Activated CD4-positive, alpha-beta T cell treated with anti-CD3 and anti-CD28 coated beads for 24 hours (primary cell): ENCODE data around the gene CYP1A2.
"Not testable (repeated sequence)": the region's sequence is repeated elsewhere in the genome, so short reads cannot be mapped to it uniquely, and the experiment has no call there.

Experiments used
- DNase-seq, 2 donors: peaks; one replicate each; pipeline ENCODE4 v3.0.0-alpha.2; 2020; ENCODE audit warnings: low read depth in 2 of 2

The CYP1A2 gene

DNA sequence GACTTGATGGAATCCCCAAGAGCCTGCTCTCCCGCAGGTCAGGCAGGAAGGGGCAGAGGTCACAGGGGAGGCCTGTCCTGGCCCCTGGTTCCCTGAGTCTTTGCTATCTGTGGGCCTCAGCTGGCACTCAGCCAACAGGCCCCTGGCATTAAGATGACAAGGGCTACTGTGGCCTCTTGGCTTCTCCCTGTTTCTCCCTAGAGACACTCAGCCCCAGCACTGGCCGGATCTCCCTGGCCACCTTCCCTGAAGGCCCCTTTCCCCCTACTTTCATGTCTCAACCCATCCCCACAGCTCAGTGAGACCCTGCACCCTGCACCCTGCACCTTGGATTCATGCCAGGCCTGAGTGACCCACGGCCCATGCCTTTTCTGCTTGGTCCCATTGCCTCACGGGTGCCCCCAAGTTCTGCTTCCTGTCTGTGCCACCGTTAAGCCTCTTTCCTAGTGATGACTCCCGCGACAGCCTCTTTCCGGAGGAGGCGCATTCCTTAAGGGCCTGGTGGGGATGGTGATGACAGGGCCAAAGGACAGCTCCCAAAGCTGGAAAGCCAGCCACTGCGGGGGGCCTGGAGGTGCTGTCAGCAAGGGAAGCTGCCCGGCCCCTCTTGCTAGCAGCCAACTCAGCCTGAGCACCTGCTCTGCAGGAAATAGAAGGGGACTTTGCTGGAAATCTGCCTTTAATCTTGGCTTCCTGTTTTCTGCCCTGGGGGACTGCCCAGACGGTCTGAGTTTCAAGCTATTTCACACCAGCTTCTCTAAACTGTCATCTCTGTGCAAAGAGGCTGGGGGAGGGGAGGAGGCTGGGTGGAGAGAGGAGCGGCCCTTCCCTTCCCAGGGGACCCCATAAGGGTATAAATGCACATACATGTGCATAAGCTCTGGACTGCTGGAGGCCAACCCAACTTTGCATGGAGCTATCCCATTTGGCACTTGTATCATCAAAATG, 28.4 kb downstream of the CYP1A2 start:
- DNase-seq: no peak

GRCh38 chr15:74777769-74778598, 29.3 kb downstream of the CYP1A2 start:
- DNase-seq: no peak

DNA sequence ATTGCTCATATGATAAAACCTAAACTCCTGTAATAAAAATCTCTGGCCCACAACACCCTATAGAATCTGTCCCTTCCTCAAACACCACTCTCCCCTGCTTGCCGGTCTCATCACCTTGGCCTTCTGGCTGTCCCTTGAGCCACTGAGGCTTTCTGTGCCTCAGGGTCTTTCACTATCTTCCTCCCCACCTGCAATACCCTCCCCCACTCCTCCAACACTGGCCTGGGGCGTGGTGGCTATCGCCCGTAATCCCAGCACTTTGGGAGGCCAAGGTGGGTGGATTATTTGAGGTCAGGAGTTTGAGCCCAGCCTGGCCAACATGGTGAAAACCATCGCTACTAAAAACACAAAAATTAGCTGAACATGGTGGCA, 29.9 kb downstream of the CYP1A2 start:
- DNase-seq: no peak

- no peak for DNase-seq
These were observed 30.6 kb downstream of the CYP1A2 start for GRCh38 chr15:74779162-74779648.

- no peak for DNase-seq
These were observed 32.1 kb downstream of the CYP1A2 start for GRCh38 chr15:74780523-74781430.

DNA sequence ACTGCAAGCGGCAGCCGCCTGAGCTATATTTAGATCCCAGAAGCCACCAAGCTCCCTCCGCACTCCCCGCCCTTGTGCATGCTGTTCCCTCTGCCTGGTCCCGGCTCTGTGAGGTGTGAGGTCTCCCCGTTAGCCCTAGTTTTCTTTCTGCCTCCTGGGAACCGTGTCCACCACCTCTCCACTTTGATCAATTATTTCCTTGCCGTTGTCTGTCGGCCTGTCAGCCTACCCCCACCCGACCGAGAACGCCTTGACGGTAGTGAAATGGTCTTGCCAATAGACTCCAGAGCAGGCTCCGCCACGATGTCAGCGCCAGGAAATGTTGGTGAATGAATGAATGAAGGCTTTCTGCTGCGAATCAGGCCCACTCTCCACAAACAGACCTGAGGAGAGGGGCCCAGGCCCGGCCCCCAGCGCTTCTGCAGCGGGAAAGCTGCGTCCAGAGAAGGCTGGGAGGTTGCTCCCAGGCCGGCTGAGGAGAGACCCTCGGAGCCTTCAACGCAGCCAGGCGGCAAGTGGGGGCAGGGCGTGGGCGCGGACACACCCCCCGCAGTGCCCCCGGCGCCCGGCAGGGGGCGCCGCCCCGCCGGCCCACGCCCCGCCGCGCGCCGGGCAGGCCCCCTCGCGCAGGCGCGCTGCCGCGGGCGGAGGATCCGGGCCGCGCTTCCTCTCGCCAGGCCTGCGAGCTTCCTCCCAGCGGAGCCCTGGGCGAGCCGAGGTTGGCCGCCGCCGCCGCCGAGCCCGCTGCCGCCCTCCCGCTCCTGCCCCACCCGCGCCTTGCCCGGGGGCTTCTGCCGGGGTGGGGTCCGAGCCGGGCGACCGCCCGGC, 33.0 kb downstream of the CYP1A2 start, which contains the start of gene CSK:
TSS of gene CSK (plus strand) at position 650 of the 828 bp plus-strand sequence. CDS start 16,218 bp downstream, outside the sequence.
- DNase-seq: peak; percentile 55 to 62

DNA sequence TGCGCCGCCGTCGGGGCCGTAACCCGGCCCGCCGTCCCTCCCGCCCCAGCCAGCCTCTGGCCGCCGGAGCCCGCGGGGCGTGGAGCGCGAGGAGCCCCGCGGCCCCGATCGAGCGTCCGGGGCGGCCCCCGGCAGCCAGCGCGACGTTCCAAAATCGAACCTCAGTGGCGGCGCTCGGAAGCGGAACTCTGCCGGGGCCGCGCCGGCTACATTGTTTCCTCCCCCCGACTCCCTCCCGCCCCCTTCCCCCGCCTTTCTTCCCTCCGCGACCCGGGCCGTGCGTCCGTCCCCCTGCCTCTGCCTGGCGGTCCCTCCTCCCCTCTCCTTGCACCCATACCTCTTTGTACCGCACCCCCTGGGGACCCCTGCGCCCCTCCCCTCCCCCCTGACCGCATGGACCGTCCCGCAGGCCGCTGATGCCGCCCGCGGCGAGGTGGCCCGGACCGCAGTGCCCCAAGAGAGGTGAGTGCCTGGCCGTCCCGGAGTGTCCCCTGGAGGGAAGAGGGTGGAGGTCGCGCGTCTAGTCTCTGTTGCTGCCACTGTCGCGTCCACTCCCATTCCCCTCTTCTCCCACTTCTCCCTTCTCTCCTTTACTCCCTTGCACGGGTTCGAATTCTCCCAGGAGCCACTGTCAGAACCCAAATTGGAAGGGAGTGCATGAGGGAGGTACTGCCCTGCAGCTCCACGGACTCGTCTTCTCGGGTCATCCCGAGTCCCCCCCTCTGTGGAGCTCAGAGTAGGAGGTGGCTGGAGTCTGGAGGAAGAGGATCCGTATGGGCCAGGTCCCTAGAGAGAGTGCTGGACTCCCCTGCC, 33.8 kb downstream of the CYP1A2 start:
- DNase-seq: no peak

GRCh38 chr15:74783072-74783807, 34.6 kb downstream of the CYP1A2 start:
- no peak for DNase-seq

GRCh38 chr15:74783808-74784175, 35.1 kb downstream of the CYP1A2 start:
- no peak for DNase-seq

- no peak for DNase-seq
These were observed 36.0 kb downstream of the CYP1A2 start for GRCh38 chr15:74784426-74785193.

DNA sequence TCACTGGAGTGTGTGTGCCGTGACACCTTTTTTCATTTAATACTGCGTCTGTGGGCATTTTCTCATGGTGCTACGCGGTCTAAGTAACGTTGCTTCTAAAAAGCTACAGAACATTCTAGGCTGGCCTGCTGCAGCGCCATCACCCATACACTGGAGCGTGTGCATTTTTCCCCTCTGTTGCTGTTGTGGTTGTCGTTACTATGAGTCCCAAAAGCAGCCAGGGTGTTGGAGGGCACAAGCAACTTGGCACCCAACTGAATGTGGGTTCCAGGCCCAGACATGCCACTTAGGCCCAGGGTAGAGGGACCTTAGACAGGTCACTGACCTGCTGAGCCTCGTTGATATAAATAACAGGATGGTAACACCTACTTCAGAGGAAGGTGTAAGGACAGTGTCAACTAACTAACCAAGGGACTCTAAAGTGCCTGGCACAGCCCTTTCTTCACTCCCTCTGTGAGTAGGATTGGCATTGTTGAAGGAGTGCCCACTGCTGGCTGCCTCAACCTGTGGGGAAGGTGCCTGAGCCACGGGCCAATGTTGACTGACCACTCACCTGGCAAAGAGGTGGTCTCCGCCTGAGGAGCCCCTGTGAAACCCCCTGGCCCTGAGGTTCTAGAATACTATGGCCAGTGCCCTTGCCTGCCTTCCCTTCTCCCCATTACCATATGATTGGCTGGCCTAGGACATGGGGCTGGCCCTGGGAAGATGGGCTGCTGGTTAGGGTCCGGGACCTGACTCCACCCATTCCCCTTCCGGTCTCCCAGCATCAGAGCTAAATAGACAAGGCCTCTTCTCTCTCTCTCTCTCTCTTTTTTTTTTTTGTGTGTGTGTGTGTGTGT, 36.8 kb downstream of the CYP1A2 start:
- no peak for DNase-seq

- DNase-seq: not testable (repeated sequence)
These were observed 37.4 kb downstream of the CYP1A2 start for GRCh38 chr15:74786081-74786480.

GRCh38 chr15:74786551-74787165, 38.0 kb downstream of the CYP1A2 start:
- no peak for DNase-seq

GRCh38 chr15:74787251-74788041, 38.8 kb downstream of the CYP1A2 start:
- DNase-seq: peak; percentile 88 to 89

DNA sequence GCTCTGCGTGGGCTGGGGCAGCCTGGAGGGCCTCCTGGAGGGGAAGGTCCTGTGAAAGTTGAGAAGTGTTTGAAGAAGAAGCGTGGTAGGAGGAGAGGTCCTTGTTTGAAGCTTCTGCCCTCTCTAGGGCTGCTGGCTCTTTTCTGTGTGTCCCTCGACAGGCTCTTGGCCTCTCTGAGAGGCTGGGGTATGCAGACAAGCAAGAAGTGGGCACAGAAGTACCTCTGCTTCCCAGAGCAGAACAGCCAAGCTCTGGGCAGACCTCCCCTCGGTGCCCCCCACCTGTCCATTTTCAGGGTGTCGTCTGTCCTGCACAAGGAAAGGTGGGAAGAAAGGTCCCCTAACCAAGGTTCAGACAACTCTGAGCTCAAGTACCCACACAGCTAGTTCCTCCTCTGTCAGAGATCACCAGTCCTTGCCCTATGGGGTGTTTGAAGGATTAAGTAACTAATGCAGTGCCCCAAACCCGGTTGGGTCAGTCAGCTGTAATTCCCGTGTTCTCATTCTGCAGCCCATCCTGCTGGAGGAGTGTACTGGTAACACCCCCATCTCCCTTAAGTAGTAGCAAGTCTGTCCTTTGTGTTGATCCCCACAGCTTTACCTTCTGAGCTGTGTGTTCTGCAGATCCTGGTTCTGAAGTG, 39.5 kb downstream of the CYP1A2 start:
- DNase-seq: no peak
